Subcutaneous adipose tissue (tissue), 4 donors: ENCODE data around the gene NPHP4. TPM values are rescaled to one million over a fixed set of nuclear protein-coding genes. Genes with fewer than 3 reads are reported as not detected.

Experiments used
- CTCF ChIP-seq: fragments of 450-650 bp; IDR thresholded peaks from one replicate; pipeline ENCODE4 v1.5.1; 2016; ENCODE audit warnings: low read depth, mild to moderate bottlenecking, control low read depth, antibody characterized with exemption, moderate library complexity
- total RNA-seq, 4 donors: library from RNA; depleted of rRNA; stranded (reverse); fragments of >200 nt; gene quantifications; one replicate each; pipeline ENCODE4 v1.1.0, GENCODE V29; 2016

The NPHP4 gene
- total RNA-seq, 4 donors from 2014 or later: 7.3 to 11.9 (median 9.5) TPM

- TF ChIP-seq CTCF: no peak
These were observed 105.5 kb downstream of the NPHP4 start for GRCh38 chr1:5886541-5887348.

- TF ChIP-seq CTCF: no peak
These were observed 106.1 kb downstream of the NPHP4 start for GRCh38 chr1:5886140-5886483.

- TF ChIP-seq CTCF: no peak
These were observed 106.6 kb downstream of the NPHP4 start for GRCh38 chr1:5885471-5886139.

GRCh38 chr1:5884110-5884509 is 108.1 kb downstream of the NPHP4 start:
- TF ChIP-seq CTCF: no peak

GRCh38 chr1:5883129-5884048 is 108.8 kb downstream of the NPHP4 start:
- TF ChIP-seq CTCF: no peak

- TF ChIP-seq CTCF: no peak
These were observed 109.7 kb downstream of the NPHP4 start for GRCh38 chr1:5882367-5883128.
